Measurements from ENCODE around the gene DSC1. TPM values are rescaled to one million over a fixed set of nuclear protein-coding genes. Genes with fewer than 3 reads are reported as not detected.
"Not testable (repeated sequence)": the region's sequence is repeated elsewhere in the genome, so short reads cannot be mapped to it uniquely, and the experiment has no call there.

DSC1 gene
- total and polyA plus RNA-seq, 5 experiments from 2014 or later = 11.3 to 26.0 (median 15.0) TPM

DNA sequence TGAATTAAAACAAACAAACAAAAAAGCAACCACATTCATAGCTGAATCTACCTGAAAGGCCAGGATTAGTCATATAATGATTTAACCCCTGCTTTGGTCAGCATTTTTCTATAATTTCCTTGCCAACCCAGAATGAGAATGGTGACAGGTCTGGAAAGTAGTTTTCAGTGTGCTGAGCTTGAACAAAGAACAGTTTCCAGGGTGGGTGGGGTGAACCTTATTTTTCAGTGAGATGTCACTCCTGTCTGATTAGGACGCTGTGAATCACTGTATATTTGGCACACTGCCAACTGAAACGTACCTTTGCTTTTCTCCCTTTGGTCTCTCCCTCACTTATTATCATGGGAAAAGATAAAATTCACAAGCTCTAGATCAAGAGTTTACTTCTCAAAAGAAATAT, 35.0 kb upstream of the DSC1 start:
- H3K36me3 Mint-ChIP-seq = no peaks in the 10 kb centered on the region
- peaks cover 0 to 6% (median under 1%) of the 10 kb centered on the region in 4 donors for H3K4me1 Mint-ChIP-seq
- DNase-seq = no peak
- peaks cover 0 to 11% (median 0%) of the 10 kb centered on the region in 9 donors for H3K9me3 Mint-ChIP-seq
- POLR2A ChIA-PET = no interaction called here
- ATAC-seq = no peak
- H3K27ac Mint-ChIP-seq = peak overlapping the region in 1 of 10 donors; percentile 18
- H3K27me3 Mint-ChIP-seq = no peaks in the 10 kb centered on the region
- H3K4me3 Mint-ChIP-seq = no peak overlapping the region

DNA sequence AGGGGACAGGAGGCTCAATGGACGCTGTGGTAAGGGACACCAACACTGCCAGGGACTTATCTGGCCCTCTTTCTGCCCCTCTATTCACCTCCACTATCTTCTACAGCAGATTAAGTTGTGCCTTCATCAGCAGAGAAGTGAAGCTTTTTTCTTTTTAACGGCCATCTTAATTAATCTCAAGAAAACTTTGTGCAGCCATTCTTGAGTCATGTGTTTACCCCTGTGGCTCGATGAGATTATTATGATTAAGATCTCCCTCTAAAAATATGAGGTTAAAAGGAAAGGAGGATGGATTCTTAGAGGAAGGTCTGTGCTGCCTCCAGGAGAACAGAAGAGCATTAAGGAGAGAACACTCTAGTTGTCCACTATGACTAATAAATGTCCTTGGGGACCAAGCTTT, 32.4 kb upstream of the DSC1 start:
- H3K4me1 Mint-ChIP-seq = peaks cover 0 to 8% (median under 1%) of the 10 kb centered on the region in 4 donors
- H3K27me3 Mint-ChIP-seq = no peaks in the 10 kb centered on the region
- no peak for ATAC-seq
- no peaks in the 10 kb centered on the region for H3K36me3 Mint-ChIP-seq
- no peak overlapping the region for H3K4me3 Mint-ChIP-seq
- no peak overlapping the region for H3K27ac Mint-ChIP-seq
- POLR2A ChIA-PET = no interaction called here
- DNase-seq = no peak
- peaks cover 0 to 7% (median 0%) of the 10 kb centered on the region in 9 donors for H3K9me3 Mint-ChIP-seq

DNA sequence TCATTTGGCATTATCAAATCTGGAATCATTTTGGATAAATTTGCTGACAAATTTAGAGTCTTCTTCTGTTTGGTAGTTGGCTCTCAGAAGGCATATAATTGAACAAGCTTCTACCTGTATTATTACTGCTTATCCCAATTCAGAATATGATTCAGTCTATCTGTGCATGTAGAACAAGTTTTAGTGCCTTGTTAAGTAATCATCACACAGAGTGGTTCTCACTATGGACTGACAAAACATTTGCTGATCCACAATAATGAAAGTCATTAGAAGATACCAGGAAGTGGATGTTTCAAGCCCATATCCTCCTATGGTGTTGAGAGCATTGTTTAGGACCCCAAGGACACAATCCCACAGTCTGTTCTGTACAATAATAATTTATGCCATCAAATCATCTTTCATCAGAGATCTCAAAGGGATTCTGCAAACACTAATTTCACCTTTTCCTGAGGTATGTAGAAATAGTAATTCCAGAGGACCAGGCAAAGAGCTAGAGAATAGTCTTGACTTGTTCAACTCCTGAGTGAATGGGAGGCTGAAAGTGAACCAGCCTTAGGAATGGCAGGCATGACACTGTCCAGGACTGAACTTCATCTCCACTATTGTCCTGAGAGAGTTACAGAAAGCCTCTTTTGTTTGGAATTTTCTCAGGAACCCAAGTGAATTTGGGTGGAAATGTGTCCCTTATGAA, 29.6 kb upstream of the DSC1 start:
- ATAC-seq (no peak), DNase-seq (no peak)
- POLR2A ChIA-PET = no interaction called here
- H3K9me3 Mint-ChIP-seq = peaks cover 0 to 4% (median 0%) of the 10 kb centered on the region in 9 donors
- H3K4me3 Mint-ChIP-seq = no peak overlapping the region
- H3K27ac Mint-ChIP-seq = no peak overlapping the region
- no peaks in the 10 kb centered on the region for H3K27me3 Mint-ChIP-seq
- peaks cover 0 to 8% (median under 1%) of the 10 kb centered on the region in 4 donors for H3K4me1 Mint-ChIP-seq
- no peaks in the 10 kb centered on the region for H3K36me3 Mint-ChIP-seq

- POLR2A ChIA-PET = no interaction called here
- DNase-seq = no peak
- peaks cover 0 to 7% (median 3%) of the 10 kb centered on the region in 9 donors for H3K9me3 Mint-ChIP-seq
- H3K36me3 Mint-ChIP-seq = no peaks in the 10 kb centered on the region
- no peak overlapping the region for H3K4me3 Mint-ChIP-seq
- peaks cover 0 to 8% (median under 1%) of the 10 kb centered on the region in 4 donors for H3K4me1 Mint-ChIP-seq
- no peaks in the 10 kb centered on the region for H3K27me3 Mint-ChIP-seq
- H3K27ac Mint-ChIP-seq = no peak overlapping the region
- ATAC-seq = no peak
Observed at GRCh38 chr18:31190919-31191318, 28.3 kb upstream of the DSC1 start.

DNA sequence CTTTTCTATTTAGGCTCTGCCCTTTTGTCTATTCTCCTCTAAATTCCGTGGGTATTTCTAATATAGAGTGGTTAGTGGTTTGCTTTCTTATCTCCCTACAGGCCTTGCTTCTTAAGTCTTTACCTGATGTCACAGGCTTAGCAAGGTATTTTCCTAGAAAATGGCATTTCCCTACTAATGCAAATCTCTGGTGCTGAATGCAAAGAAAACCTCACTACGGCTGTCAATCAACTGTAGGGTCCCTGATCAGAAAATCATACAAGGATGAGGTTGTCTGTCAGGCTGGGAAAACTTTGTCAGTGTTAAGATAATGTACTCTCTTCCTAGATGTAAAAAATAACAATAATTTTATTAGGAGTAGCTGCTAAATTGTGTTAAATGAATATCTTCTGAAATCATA, 27.1 kb upstream of the DSC1 start:
- Mint-ChIP-seq H3K9me3 (peaks cover 0 to 10% (median 0%) of the 10 kb centered on the region in 9 donors), H3K36me3 (no peaks in the 10 kb centered on the region), H3K4me3 (no peak overlapping the region), H3K27me3 (no peaks in the 10 kb centered on the region), H3K27ac (no peak overlapping the region), H3K4me1 (peaks cover 0 to 8% (median under 1%) of the 10 kb centered on the region in 4 donors)
- POLR2A ChIA-PET = no interaction called here
- DNase-seq (no peak), ATAC-seq (no peak)

- no peaks in the 10 kb centered on the region for H3K27me3 Mint-ChIP-seq
- H3K4me1 Mint-ChIP-seq = no peaks in the 10 kb centered on the region
- POLR2A ChIA-PET = no interaction called here
- no peaks in the 10 kb centered on the region for H3K36me3 Mint-ChIP-seq
- H3K9me3 Mint-ChIP-seq = peaks cover 0 to 24% (median 3%) of the 10 kb centered on the region in 9 donors
- no peak overlapping the region for H3K4me3 Mint-ChIP-seq
- H3K27ac Mint-ChIP-seq = no peak overlapping the region
- no peak for ATAC-seq
- DNase-seq = no peak
Observed at GRCh38 chr18:31185186-31185950, 22.7 kb upstream of the DSC1 start.

GRCh38 chr18:31183302-31183701, 20.6 kb upstream of the DSC1 start:
- Mint-ChIP-seq H3K36me3 (no peaks in the 10 kb centered on the region), H3K9me3 (peaks cover 0 to 35% (median 5%) of the 10 kb centered on the region in 9 donors), H3K4me3 (no peak overlapping the region), H3K4me1 (no peaks in the 10 kb centered on the region), H3K27me3 (no peaks in the 10 kb centered on the region), H3K27ac (no peak overlapping the region)
- POLR2A ChIA-PET = no interaction called here
- ATAC-seq = no peak
- DNase-seq = no peak

GRCh38 chr18:31177369-31177768, 14.7 kb upstream of the DSC1 start:
- H3K27me3 Mint-ChIP-seq, DNase-seq, H3K27ac Mint-ChIP-seq, H3K4me1 Mint-ChIP-seq, ATAC-seq, POLR2A ChIA-PET, H3K36me3 Mint-ChIP-seq: not testable (repeated sequence)
- peaks cover 3 to 44% (median 5%) of the 10 kb centered on the region in 9 donors for H3K9me3 Mint-ChIP-seq
- H3K4me3 Mint-ChIP-seq = peak overlapping the region in 1 of 10 donors; percentile 22

DNA sequence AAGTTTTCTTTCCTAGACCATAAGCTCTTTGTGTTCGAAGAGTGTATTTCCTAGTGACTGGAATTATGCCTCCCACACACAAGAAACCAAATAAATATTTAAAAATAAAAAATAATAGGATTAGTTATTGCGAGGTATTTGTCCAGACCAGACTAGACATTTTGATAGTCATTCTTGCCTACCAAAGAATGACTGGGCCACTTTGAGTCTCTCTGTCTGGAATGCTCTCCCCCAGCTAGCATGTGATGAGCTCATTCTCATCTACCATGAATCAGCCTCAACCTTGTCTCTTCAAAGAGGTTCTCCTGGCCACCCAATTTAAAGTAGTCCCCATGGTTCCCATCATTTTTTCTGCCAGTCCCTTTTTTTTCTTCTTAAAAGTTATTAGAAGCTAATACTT, 13.9 kb upstream of the DSC1 start:
- ATAC-seq (no peak), DNase-seq (no peak)
- POLR2A ChIA-PET = no interaction called here
- H3K4me1 Mint-ChIP-seq = no peaks in the 10 kb centered on the region
- H3K27ac Mint-ChIP-seq = no peak overlapping the region
- H3K4me3 Mint-ChIP-seq = no peak overlapping the region
- H3K36me3 Mint-ChIP-seq = no peaks in the 10 kb centered on the region
- no peaks in the 10 kb centered on the region for H3K27me3 Mint-ChIP-seq
- H3K9me3 Mint-ChIP-seq = peaks cover 2 to 36% (median 4%) of the 10 kb centered on the region in 9 donors

DNA sequence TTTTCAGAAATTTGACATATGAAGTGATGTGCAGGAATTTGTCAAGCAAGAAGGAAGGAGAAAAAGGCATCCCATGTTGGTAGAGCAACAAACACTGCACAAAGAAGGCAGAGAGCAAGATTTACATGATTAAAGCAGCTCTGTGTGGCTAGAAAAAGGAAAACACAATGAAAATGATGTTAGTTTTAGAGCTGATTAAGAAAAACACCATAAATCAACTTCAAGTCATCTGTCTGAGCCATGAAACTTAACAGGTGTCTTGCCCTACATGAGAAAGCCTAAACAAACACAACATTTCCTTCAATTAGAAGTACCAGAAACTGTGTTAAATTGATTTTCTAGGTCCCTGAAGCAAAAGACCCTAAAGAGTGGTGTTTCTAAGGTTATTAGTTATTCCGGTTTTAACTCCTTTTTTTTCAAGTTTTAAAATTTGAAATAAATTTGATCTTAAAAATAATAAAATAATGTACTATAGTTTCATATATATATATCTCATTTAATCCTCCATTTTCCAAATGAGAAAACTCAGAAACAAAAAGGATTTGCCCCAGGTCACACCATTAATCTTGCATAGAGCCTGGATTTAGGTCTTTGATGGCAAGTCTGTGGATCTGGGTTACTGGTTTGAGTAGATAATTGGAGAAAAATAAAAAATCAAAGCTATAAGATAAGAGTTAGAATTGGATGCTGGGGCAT, 8.6 kb upstream of the DSC1 start:
- H3K27me3 Mint-ChIP-seq = peaks cover 0 to 2% (median 0%) of the 10 kb centered on the region in 5 donors
- no peaks in the 10 kb centered on the region for H3K4me1 Mint-ChIP-seq
- POLR2A ChIA-PET = no interaction called here
- no peak overlapping the region for H3K27ac Mint-ChIP-seq
- no peaks in the 10 kb centered on the region for H3K36me3 Mint-ChIP-seq
- no peak overlapping the region for H3K4me3 Mint-ChIP-seq
- DNase-seq = no peak
- ATAC-seq = no peak
- H3K9me3 Mint-ChIP-seq = peaks cover 0 to 19% (median 3%) of the 10 kb centered on the region in 9 donors

GRCh38 chr18:31170335-31170734, 7.7 kb upstream of the DSC1 start:
- no peak for DNase-seq
- Mint-ChIP-seq H3K9me3 (peaks cover 0 to 11% (median 2%) of the 10 kb centered on the region in 9 donors), H3K4me3 (no peak overlapping the region), H3K4me1 (no peaks in the 10 kb centered on the region), H3K27ac (no peak overlapping the region), H3K27me3 (peaks cover 0 to 2% (median 0%) of the 10 kb centered on the region in 5 donors), H3K36me3 (no peaks in the 10 kb centered on the region)
- POLR2A ChIA-PET = no interaction called here
- no peak for ATAC-seq

- peaks cover 0 to 4% (median 2%) of the 10 kb centered on the region in 9 donors for H3K9me3 Mint-ChIP-seq
- peak; percentile 39 to 53 for ATAC-seq
- H3K4me1 Mint-ChIP-seq = peaks cover 4 to 21% (median 9%) of the 10 kb centered on the region in 4 donors
- H3K4me3 Mint-ChIP-seq = peak overlapping the region; percentile 76 to 89 (median 86)
- H3K36me3 Mint-ChIP-seq = peaks cover 0 to 11% (median 0%) of the 10 kb centered on the region in 3 donors
- H3K27me3 Mint-ChIP-seq = no peaks in the 10 kb centered on the region
- H3K27ac Mint-ChIP-seq = peak overlapping the region; percentile 68 to 99 (median 94)
- peak in 1 of 10 donors; percentile 17 for DNase-seq
- POLR2A ChIA-PET = interaction anchor here (1.1 kb wide), 1 partner anchor 857 kb away, joined by 3 read pairs; the partner anchor contains the start of gene RNF125
Observed at GRCh38 chr18:31162419-31162793, 250 bp downstream of the DSC1 start.
